Pons (tissue), 1 donor: Measurements from ENCODE around the gene HIRIP3.

Experiments used
- DNase-seq: peaks from one replicate; pipeline ENCODE4 v3.0.0-alpha.2; 2016; ENCODE audit warnings: low spot score

Gene HIRIP3

DNA sequence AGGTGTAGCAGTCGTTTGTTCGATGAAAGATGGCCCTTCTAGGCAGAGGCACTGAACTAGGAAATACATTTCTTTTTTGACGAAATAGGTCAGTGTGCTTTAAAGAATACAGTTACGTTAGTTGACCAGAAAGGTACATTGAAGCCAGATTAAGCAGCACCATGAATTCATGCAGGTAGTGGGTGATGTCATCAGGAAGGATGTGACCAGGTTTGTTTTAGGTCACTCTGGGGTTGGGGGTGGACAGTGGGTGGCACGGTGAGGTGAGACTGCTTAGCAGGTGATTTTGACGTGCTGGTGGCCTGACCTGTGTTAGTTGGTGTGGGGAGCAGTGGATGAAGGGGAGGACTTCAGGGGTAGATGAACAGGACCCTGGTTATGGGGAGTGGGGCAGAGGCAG, 4.2 kb upstream of the HIRIP3 start:
- DNase-seq = no peak

DNA sequence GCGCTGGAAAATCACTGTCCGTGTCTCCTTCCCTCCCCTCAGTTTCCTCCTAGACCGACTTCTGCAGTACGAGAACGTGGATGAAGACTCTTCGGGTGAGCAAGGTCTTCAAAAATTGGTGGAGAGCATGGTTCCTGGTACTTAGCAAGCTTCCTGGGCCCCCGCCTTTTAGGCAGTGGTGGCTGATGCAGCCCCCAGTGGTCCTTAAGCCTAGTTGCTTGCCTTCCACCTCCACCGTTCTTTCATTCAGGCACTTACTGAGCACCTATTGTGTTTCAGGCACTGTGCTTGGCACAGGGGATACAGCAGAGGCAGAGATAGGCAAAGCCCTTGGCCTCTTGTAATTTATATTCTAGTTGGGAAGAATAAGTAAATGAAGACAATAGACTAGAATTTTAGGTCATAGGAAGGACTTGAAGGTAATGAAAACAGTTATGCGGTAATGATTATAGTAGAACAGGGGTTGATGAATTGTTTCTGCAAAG, 1.4 kb upstream of the HIRIP3 start:
- DNase-seq = no peak

DNA sequence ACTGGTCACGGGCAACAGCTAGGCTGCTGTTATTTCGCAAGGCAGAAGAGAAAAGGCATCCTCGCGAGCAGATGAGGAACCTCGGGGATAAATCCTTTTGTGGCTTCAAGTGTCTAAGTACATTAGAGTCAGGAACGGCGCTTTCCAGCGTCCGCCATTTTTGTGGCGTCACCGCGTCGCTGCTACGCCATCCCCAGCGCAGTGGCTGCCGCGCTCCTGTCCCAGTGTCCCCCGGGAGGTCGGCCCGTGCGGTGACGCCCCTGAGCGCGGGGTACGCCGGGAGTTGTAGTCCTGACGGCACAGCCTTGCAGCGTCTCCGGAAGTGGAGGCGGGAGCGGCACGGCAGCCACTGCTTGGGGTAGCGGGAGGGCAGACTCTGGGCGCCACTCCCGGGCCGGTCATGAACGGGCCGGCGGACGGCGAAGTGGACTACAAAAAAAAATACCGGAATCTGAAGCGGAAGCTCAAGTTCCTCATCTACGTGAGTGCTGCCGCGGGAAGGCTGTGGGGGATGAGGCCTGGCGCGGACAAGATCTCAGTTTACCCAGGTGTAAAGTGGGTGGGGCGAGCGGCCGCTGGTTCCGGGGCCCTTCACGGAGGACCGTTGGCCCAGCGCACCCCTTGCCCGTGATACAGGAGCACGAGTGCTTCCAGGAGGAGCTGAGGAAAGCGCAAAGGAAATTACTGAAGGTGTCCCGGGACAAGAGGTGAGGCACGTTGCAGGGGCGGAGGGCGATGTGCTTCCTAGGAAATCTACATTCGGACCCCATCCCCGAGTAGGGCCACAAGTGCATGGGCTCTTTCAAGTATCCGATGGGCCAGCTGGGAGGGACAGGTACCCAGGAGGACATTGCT, 721 bp upstream of the HIRIP3 start, which contains the start of gene INO80E:
Gene INO80E, plus strand, starts transcription at position 331 of the 855 bp plus-strand sequence. Its CDS starts 70 bp downstream, at position 401.
- DNase-seq = peak; percentile 96

DNA sequence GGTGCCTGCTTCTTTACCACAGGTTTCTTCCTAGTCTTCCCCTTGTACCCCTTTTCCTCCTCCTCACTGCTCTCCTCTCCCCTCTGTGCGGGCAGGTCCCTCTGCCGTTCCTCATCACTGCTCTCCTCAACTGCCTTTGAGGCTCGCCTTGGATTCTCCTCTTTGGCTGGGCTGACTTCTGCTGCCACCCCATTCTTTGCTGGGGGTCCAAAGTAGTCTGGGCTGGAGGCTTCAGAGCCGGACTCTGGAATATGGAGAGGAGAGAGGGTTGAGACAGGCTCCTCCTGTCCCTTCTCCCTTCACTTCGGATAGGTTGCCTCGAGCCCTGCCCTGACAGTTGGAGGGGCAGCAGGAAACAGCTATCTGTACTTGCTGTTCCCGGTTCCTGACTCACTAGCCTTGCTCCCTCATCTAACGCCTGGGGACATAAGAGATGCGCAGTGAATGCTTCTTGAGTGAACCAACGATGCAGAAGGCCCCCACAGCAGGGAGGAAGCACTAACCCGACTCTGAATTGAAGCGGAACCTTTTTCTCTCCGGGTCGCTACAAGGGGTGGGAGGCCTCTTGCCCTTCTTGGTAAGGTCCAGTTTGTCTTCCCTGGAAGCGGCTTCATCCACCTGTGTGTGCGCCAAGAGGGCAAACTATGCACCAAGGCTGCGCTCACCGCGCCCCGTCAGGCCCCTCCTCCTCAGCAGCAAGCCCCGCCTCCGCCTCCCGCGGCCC, 655 bp downstream of the HIRIP3 start:
- DNase-seq = peak; percentile 37

DNA sequence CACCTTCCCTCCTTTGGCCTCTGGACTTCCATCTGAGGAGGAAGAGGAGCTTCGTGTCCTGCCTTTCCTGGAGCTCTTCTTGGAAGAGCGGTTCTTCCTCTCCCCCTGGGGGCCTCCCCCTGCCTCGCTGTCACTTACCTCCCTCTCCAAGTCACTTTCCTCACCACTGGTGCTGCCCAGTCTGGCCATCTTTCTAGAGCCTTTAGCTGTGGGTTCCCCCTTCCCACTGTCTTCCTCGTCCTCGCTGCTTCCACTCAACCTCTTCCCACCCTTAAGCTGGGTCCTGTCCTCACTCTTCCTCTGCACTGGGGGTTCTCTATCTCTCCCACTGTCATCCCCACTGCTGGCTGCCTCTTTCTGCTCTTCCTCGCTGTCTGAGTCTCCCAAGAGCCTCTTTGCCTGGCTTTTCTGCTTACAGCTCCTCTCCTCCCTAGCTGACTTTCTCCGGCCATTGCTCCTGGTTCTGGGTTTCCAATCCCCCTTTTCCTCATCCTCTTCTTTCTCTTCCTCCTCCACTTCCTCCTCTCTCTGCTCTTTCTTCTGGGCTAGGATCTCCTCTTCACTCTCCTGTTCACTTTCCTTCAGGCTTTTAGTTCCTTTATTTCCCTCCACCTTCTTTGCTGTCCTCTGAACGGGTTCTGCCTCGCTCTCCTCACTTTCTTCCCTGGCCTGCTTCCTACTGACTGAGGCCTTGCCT, 1.4 kb downstream of the HIRIP3 start:
- DNase-seq = no peak

DNA sequence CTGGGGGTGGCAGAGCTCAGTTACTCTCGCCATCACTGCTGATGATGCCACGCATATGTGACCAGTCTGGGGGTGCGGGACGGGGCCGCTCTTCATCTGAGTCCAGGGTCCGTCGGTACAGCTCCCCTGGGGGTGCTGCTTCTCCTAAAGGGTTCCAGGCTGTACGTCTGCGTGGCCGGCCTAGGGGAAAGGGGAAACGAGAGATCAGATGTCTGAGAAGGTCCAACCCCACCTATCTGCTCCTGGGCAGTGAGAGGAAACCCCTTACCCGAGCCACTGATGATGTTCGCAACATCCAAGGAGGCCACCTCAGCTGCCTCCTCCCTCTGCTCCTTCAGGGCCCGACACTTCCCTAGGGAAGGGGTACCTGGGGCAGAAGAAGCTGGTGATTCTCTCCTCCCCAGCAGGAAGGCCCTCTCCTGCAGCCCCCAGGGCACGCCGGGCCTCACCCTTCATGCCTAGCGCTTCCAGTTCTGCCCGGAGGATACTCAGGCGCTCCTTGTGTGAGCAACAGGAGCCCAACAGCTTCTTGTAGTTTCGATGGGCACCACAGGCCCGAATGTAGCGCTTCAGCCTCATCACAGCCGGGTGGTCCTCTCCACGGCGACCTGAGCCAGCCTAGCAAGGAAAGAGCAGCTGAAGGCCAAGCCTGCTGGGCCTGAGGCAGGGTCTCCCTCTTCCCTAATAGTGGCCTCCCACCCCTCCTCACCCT, 2.1 kb downstream of the HIRIP3 start:
- no peak for DNase-seq

DNA sequence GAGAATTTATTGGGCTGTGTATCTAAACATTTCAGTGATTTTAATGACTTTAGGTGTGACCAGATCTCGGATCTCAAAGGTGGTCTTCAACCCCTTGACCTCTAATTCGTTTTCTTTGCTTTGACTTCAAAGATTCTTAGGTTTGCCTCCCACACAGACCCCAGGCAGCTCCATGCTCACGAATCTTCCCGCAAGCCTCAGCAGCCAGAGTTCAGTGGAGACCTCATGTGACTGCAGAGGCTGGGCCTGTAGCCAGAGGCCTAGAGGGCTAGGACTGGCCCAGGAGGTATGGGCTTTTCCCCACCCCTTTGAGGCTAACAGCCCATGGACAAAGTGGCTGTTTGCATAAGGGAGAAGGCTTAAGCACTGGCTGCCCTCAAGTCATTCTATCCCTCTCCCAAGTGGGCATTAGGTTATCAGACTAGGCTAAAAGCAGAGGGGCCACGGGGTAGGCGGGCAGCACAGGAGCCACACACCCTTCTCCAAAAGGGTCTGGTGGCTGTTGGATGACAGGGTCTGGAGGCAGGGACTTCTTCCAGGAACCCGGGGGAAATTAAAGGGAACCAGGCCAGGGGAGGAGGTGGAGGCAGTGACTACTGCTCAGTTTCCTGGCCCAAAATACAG, 3.0 kb downstream of the HIRIP3 start:
- DNase-seq = no peak

DNA sequence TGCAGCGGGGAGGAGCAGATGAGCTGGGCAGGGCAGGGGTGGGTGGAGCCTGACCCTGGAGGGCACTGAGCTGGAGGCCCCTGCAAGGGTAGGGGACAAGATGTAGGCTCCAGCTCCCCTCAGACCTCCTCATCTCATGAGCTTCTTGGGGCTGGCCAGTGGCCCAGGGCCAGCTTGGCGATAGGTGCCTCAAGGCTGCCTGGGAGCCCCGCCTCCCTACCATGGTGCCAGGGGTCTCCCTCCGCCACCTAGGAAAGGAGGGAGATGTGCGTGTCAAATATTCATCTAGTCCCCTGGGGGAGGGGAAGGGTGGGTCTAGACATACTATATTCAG, 3.9 kb downstream of the HIRIP3 start:
- no peak for DNase-seq

DNA sequence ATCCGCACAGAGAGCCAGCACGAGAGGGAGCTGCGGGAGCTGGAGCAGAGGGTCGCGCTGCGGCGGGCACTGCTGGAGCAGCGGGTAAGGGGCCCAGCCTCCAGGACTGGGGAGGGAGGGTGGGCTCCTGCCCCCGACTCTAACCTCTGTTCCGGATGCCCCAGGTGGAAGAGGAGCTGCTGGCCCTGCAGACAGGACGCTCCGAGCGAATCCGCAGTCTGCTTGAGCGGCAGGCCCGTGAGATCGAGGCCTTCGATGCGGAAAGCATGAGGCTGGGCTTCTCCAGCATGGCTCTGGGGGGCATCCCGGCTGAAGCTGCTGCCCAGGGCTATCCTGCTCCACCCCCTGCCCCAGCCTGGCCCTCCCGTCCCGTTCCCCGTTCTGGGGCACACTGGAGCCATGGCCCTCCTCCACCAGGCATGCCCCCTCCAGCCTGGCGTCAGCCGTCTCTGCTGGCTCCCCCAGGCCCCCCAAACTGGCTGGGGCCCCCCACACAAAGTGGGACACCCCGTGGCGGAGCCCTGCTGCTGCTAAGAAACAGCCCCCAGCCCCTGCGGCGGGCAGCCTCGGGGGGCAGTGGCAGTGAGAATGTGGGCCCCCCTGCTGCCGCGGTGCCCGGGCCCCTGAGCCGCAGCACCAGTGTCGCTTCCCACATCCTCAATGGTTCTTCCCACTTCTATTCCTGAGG, 4.4 kb downstream of the HIRIP3 start:
- DNase-seq = no peak

DNA sequence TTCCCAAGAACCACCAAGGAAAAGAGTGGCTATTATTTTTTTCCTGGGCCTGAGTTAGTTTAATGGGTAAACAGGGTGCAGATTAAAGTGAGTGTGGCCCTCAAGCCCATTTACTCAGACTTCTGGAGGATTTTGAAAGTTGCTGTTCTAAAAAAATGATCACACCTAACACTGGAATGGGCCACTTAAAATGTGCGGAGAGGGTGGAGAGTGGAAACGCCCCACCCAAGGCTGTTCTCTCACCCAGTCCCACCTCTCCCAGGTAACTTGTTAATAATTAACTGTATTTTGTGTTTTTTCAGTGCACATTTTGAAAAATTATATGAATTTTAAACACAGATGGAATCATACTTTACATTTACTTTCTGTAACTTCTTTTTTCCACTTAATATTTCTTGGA, 5.4 kb downstream of the HIRIP3 start:
- no peak for DNase-seq

DNA sequence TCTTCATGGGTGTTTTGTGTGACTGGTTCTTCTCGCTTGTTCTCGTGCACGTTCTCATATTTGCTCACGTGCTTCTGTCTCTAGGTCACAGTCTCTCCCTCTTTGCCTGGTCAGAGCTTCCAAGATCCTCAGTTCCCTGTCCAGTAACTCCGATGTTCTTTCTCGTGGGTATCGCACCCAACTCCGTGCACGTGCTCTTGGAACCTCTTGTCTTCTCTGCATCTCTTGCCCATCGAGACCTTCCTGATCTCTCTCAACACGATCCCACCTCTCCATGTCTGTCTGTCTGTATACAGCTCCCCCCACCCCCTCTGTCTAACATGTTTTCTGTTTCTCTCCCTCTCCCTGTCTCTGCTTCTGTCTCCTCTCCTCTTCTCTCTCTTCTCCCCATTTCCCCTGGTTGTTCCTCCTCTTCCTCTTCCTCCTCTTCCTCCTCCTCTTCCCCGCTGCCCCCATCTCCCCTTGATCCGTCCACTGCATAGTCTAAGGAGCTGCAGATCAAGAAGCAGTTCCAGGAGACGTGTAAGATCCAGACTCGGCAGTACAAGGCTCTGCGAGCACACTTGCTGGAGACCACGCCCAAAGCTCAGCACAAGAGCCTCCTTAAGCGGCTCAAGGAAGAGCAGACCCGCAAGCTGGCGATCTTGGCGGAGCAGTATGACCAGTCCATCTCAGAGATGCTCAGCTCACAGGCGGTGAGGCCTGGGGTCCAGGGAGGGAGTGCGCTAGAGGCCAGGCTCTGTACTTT, 6.1 kb downstream of the HIRIP3 start:
- no peak for DNase-seq

DNA sequence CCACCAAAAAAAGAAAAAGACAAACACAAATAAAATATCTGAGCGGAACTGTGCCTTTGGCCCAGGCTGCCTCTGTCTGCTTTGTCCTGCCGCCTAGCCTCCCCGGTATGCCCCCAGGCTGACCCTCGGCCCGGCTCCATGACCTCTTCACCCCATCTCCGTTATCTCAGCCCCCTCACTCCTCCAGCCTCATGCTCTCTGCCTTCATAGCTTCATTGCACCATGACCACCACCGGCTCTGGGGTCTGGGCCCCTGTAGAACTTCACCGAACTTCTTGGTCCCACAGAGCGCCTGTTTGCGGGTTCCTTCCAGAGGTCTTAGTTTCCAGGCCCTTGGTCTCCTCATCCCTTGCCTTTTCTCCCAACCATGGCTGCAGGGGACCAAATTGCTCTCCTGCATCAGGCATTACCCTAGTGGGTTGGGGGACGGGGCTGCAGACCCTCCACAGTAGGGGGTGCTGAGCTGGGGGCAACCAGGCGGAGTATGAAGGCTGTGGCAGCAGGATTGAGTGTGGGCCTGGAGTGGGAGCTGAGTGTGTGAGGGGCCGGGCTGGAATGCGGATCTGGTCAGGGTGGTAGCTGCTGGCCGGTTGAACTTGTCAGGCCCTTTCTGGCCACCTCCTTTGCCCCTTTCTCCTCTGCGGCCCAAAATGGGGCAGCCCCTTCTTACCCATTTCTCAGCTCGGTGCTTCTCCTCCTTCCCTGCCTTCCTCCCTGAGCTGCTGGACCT, 6.9 kb downstream of the HIRIP3 start:
- DNase-seq = no peak

DNA sequence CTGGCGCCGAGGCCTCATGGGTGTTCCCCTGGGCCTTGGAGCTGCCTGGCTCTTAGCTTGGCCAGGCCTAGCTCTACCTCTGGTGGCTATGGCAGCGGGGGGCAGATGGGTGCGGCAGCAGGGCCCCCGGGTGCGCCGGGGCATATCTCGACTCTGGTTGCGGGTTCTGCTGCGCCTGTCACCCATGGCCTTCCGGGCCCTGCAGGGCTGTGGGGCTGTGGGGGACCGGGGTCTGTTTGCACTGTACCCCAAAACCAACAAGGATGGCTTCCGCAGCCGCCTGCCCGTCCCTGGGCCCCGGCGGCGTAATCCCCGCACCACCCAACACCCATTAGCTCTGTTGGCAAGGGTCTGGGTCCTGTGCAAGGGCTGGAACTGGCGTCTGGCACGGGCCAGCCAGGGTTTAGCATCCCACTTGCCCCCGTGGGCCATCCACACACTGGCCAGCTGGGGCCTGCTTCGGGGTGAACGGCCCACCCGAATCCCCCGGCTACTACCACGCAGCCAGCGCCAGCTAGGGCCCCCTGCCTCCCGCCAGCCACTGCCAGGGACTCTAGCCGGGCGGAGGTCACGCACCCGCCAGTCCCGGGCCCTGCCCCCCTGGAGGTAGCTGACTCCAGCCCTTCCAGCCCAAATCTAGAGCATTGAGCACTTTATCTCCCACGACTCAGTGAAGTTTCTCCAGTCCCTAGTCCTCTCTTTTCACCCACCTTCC, 7.9 kb downstream of the HIRIP3 start:
- no peak for DNase-seq

DNA sequence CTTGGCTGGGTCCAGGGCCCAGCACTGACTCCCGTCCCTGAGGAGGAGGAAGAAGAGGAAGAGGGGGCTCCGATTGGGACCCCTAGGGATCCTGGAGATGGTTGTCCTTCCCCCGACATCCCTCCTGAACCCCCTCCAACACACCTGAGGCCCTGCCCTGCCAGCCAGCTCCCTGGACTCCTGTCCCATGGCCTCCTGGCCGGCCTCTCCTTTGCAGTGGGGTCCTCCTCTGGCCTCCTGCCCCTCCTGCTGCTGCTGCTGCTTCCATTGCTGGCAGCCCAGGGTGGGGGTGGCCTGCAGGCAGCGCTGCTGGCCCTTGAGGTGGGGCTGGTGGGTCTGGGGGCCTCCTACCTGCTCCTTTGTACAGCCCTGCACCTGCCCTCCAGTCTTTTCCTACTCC, 8.5 kb downstream of the HIRIP3 start:
- no peak for DNase-seq

DNA sequence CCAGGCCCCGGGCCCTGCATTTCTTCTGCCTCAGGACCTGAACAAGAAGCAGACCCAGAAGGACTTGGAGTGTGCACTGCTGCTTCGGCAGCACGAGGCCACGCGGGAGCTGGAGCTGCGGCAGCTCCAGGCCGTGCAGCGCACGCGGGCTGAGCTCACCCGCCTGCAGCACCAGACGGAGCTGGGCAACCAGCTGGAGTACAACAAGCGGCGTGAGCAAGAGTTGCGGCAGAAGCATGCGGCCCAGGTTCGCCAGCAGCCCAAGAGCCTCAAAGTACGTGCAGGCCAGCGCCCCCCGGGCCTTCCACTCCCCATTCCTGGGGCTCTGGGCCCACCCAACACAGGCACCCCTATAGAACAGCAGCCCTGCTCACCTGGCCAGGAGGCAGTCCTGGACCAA, 9.2 kb downstream of the HIRIP3 start:
- DNase-seq = no peak

DNA sequence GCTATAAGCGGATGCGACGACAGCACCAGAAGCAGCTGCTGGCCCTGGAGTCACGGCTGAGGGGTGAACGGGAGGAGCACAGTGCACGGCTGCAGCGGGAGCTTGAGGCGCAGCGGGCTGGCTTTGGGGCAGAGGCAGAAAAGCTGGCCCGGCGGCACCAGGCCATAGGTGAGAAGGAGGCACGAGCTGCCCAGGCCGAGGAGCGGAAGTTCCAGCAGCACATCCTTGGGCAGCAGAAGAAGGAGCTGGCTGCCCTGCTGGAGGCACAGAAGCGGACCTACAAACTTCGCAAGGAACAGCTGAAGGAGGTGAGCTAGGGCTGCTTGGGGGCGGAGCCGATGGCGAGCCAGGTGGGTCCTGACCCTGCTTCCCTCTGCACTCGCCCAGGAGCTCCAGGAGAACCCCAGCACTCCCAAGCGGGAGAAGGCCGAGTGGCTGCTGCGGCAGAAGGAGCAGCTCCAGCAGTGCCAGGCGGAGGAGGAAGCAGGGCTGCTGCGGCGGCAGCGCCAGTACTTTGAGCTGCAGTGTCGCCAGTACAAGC, 10.1 kb downstream of the HIRIP3 start:
- no peak for DNase-seq

DNA sequence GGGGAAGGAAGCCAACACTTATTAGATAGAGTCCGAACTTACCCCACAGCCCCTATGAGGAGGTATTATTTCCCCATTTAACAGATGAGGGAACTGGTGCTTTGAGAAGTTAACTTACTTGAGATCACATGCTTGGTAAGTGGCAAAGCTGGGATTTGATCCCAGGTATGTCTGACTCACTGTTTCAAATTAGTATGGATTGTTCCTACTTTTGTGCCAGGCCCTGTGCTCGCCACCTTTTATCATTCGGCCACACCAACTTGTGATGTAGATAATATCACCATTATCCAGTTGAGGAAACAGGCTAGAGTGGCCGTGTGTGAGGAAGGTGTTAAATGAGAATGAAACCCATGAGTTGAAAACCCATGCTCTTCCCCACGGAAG, 10.7 kb downstream of the HIRIP3 start:
- no peak for DNase-seq

DNA sequence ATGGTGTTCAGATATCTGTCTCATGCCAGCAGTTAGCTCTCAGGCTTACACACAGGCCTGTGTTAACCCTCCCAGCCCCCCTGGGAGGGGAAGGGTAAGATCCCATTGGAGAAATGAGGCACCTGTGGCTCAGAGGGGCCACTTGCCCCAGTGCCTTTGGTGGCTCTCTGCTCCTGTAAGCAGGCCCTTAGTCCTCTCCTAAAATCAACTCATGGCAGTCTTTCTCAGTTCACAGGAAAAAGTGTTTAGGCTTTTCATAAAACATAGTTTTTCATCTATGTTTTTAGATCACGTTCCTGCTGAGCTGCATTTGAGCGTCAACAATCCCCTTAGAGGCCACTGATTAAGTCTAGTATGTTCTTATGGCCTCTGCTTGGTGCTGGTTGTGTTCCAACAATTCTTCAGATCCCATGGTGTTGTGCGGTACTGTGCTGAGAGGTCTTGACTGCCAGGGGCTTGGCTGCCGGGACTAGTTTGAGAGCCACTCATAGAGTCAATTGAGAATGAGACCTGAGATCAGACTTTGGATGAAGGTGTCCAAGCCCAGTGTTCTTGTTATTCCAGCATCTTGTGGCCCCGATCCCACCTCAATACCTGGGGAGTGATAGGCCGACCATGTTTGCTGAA, 11.2 kb downstream of the HIRIP3 start:
- no peak for DNase-seq
